Smooth muscle cell of the pulmonary artery (primary cell): ENCODE data around the gene PEX3. TPM values are rescaled to one million over a fixed set of nuclear protein-coding genes. Genes with fewer than 3 reads are reported as not detected.

Experiments used
- total RNA-seq: library from RNA; depleted of rRNA; stranded (reverse); fragments of >200 nt; gene quantifications from 2 replicates; pipeline ENCODE4 v1.2.3, GENCODE V29; 2014

PEX3 gene
- 22.4 and 23.2 TPM in 2 replicates for total RNA-seq

GRCh38 chr6:143450453-143451371, at the start of gene PEX3, which contains the start of gene ADAT2:
Gene PEX3, plus strand, starts transcription at chr6:143450805. Its CDS starts 238 bp downstream, at chr6:143451043.
Gene ADAT2, minus strand, starts transcription at chr6:143450695. Its CDS starts 37 bp downstream, at chr6:143450658.

GRCh38 chr6:143510991-143511891, 60.6 kb downstream of the PEX3 start, which contains the start of gene FUCA2:
Gene FUCA2, minus strand, starts transcription at chr6:143511720. Its CDS starts 86 bp downstream, at chr6:143511634.

Other genes with a start within 250 kb of the PEX3 start
- 2.5 and 4.1 TPM in 2 replicates for gene ADAT2, start 110 bp upstream of the PEX3 start, total RNA-seq
- 41.4 and 43.0 TPM in 2 replicates for gene FUCA2, start 60.9 kb downstream of the PEX3 start, total RNA-seq
- gene PHACTR2, start 227.2 kb downstream of the PEX3 start, total RNA-seq, result 53.8 and 54.3 TPM in 2 replicates